NT2/D1 (cell line): Measurements from ENCODE around the gene HILPDA.

Experiments used
- SUZ12 ChIP-seq: IDR thresholded peaks from 2 replicates; pipeline ENCODE4 v1.6.1; 2011; ENCODE audit not compliant: insufficient read length, insufficient read depth; ENCODE audit errors: extremely low read depth
- YY1 ChIP-seq: IDR thresholded peaks from 2 replicates; pipeline ENCODE4 v1.6.1; 2011; ENCODE audit not compliant: insufficient read length, insufficient read depth
- ZNF274 ChIP-seq: IDR thresholded peaks from 2 replicates; pipeline ENCODE4 v1.6.1; 2011; ENCODE audit warnings: mild to moderate bottlenecking, low read depth, low read length

DNA sequence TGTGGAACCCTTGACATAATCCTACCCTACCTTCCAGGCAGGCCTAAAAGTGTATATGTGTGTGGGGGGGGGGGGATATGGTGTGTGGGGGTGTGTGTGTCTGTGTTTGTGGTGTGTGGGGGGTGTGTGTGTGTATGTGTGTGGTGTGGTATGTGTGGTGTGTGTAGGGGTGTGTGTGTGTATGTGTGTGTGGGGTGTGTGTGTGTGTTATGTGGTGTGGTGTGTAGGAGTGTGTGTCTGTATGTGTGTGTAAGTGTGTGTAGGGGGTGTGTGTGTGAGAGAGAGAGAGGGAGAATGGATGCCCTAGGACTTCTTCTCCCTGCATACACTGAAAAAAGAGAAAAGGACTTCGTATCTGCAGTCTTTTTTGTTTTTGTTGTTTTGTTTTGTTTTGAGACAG lies 33.6 kb upstream of the HILPDA start:
- TF ChIP-seq YY1 (no peak), SUZ12 (no peak), ZNF274 (no peak)
